Activated CD8-positive, alpha-beta memory T cell treated with anti-CD3 and anti-CD28 coated beads, Interleukin-2, amount 50 U/mL, for 1 hour (primary cell): Measurements from ENCODE around the gene MORN2.

ENCODE experiments used
- DNase-seq: peaks from one replicate; pipeline ENCODE4 v3.0.0-alpha.2; 2020; ENCODE audit errors: extremely low read depth

The MORN2 gene

DNA sequence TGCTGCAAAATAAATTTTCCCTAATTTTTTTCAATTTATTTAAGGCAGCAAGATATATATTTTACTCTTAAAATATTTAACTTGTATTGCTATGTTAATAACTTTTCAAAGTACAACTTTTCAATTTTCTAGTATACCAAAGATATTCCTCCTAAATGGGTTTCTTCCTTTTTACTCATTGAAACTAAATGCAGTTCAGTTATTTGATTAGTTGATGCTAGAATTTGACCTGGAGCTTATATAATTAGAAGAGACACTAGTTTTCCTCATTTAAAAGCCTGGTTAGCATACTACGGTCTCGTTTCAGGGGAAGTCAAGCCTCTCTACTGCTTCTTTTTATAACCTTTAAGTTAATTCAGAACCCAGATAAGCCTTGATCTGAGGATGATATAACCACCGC lies 13.8 kb downstream of the MORN2 start, which contains the start of gene ARHGEF33:
TSS of gene ARHGEF33 (plus strand) at position 301 of the 400 bp plus-strand sequence. CDS start 29,573 bp downstream, outside the sequence.
- no peak for DNase-seq

DNA sequence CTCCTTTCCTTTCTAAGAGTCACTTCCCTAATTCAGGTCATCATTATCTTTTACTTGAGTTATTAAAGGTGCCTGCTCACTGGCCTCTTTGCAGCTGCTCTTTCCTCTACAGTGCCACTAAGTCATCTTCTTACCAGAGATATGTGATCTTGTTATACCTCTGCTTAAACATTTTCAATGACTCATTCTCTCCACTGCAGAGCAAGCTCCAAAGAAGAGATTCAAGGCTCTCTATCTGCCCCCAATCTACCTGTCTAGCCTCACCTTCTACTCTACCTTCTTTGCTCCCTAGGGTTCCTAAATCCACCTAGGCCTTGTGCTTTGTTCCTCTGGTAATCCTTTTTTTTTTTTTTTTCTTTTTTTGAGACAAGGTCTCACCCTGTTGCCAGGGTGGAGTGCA lies 17.0 kb downstream of the MORN2 start:
- no peak for DNase-seq

- DNase-seq: no peak
Observed at GRCh38 chr2:38898256-38898655, 22.5 kb downstream of the MORN2 start.

- DNase-seq: no peak
Observed at GRCh38 chr2:38900726-38901125, 24.9 kb downstream of the MORN2 start.

DNA sequence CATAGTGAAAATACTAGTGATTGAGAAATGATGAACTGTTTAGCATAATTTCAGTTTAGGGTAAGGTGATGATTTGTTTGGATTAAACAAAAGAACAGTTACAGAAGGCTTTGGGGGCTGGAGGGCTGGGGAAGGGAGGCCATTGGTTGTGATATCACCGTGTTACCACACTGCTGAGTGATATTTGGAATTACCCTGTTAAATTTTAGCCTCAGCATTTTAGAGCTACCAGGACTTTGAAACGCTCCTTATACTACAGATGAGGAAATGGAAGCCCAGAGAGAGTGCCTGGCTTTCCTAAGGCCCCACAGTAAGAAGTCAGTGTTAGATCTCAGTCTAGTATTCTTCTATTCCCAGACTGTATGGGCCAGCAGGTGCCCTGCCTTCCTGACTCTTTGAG lies 29.5 kb downstream of the MORN2 start:
- no peak for DNase-seq

DNA sequence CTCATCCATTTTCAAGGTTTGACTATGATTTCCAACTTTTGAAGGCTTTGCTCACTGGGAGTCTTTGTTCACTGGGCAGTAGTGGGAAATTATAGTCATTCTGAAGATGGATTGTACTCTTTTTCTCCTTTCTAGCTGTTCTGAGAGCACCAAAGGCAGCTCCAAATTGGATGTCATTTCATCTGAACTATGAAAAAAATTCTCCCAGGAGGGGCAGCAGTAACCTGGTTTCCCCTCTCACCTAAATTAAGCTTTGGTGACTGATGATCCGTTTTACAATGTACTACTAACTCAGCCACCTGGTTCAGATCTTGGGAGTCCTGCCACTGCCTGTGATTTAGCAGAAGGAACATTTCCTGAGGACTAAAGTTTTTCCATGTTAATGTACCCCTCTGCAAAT lies 31.5 kb downstream of the MORN2 start:
- no peak for DNase-seq

- DNase-seq: no peak
Observed at GRCh38 chr2:38907743-38908562, 32.2 kb downstream of the MORN2 start.

GRCh38 chr2:38909872-38910271 lies 34.1 kb downstream of the MORN2 start:
- DNase-seq: no peak

- no peak for DNase-seq
Observed at GRCh38 chr2:38911191-38911590, 35.4 kb downstream of the MORN2 start.

DNA sequence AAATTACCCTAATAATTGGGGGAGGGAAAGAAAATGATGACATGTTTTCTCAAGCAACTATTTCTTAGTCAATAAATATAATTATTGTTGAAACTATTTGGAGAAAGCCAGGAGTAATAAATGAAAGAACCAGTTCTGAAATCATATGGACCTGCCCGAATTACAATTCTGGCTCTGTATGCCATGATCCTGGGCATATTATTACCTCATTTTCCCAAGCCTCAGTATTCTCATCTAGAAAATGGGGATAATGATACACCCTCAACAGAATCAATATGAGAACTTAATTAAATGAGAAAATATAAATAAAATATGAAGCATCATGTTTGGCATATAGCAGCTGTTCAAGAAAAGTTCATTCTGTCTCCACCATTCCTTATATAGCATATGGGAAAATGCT lies 36.8 kb downstream of the MORN2 start:
- DNase-seq: no peak

DNA sequence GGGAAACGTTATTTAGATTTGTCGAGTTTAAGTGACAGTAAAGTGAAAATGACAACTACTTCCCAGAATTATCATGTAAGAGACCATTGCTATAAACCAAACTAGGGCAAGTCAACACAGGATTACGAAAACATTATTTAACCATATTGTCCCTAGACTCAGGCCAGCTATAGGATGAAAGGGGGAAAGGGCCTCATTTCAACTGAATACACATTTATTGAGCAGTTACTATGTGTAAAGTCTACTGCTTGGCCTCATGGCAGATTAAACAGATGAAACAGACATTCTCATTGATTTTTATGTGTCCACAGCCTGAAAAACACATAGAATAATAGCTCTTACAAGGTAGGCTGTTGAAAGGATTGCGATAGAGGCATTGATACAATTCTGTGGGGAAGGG lies 46.6 kb downstream of the MORN2 start:
- no peak for DNase-seq

DNA sequence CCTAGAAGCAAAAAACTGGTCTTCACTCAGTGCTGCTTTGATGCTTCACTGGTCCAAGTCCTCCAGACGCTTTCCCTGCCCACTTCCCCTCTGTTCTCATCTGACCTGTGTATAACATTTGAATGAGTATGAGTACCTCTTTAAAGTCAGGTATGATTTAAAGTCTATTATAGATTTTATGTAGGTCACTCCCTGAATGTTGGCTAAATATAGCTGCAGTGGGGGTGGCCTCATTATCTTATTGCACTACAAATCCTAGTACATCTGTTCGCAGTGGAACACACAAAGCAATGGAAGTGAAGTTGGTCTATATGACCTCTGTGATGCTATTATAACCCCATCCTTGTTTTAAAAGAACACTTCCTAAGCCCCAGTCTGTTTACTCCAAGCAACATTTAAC lies 47.1 kb downstream of the MORN2 start:
- no peak for DNase-seq

GRCh38 chr2:38925982-38926381 lies 50.2 kb downstream of the MORN2 start:
- DNase-seq: no peak

DNA sequence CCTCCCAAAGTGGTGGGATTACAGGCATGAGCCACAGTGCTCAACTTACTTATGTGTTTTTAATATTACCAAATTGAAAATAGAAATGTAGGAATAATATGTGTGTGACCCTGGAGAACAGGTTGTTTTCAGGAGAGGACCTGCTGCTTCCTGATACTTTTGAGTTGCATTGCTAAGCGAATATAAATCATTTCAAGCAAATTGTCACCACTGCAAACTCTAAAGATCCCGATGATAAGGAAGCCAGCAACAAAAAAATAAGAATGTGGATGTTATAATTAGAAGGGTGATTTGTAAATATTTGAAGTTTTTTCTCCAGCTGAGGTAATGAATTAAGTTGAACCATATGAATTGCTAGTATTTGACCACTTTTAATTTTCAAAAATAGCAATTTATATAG lies 54.8 kb downstream of the MORN2 start:
- DNase-seq: no peak
